K562 (cell line): ENCODE measurements around the gene SLC12A1. TPM values are rescaled to one million over a fixed set of nuclear protein-coding genes. Genes with fewer than 3 reads are reported as not detected.
A peak's percentile ranks its signal among the peaks of the same experiment; 100 is the strongest.

ENCODE experiments used
- BCOR ChIP-seq: fragments of 450-650 bp; IDR thresholded peaks from 2 replicates; pipeline ENCODE4 v1.6.1; 2016
- CCAR2 ChIP-seq: fragments of 200-400 bp; formaldehyde crosslinking; IDR thresholded peaks from 2 replicates; pipeline ENCODE4 v1.6.1; 2017; ENCODE audit warnings: mild to moderate bottlenecking, low read depth, low read length
- CHD1 ChIP-seq: fragments of 200-600 bp; sonication (generic); IDR thresholded peaks from one replicate; pipeline ENCODE4 v1.6.1; 2012; ENCODE audit warnings: mild to moderate bottlenecking, moderate library complexity, low read length, inconsistent platforms
- HMG20A ChIP-seq: fragments of 450-650 bp; formaldehyde crosslinking; conservative IDR thresholded peaks from 2 replicates; pipeline ENCODE4 v1.4.0; 2020; ENCODE audit warnings: mild to moderate bottlenecking, mixed read lengths
- MGA ChIP-seq: fragments of 450-650 bp; IDR thresholded peaks from 2 replicates; pipeline ENCODE4 v1.6.1; 2016; ENCODE audit warnings: mild to moderate bottlenecking, moderate library complexity
- NONO ChIP-seq, 2 experiments: fragments of 200-400 bp in 1 of 2; fragments of 450-650 bp in 1 of 2; formaldehyde crosslinking in 1 of 2; IDR thresholded peaks; 2 replicates each; pipeline ENCODE4 v1.6.1; 2017; ENCODE audit warnings: low read depth in 2 of 2, mild to moderate bottlenecking in 2 of 2, moderate library complexity in 2 of 2, low read length in 1 of 2
- NR0B1 ChIP-seq: fragments of 450-650 bp; IDR thresholded peaks from one replicate; pipeline ENCODE4 v1.6.1; 2018; ENCODE audit warnings: mild to moderate bottlenecking, moderate library complexity; ENCODE audit not compliant: partially characterized antibody
- NR3C1 ChIP-seq: sonication (generic); formaldehyde crosslinking; IDR thresholded peaks from 2 replicates; pipeline ENCODE4 v1.8.1; 2022; ENCODE audit warnings: missing genetic modification reagents
- PHF21A ChIP-seq: fragments of 450-650 bp; IDR thresholded peaks from 2 replicates; pipeline ENCODE4 v1.6.1; 2017; ENCODE audit warnings: low read depth, borderline replicate concordance
- RBM25 ChIP-seq: fragments of 200-400 bp; formaldehyde crosslinking; IDR thresholded peaks from 2 replicates; pipeline ENCODE4 v1.6.1; 2018; ENCODE audit warnings: low read length, low read depth, moderate library complexity; ENCODE audit not compliant: severe bottlenecking
- RFX5 ChIP-seq: IDR thresholded peaks from 2 replicates; pipeline ENCODE4 v1.6.1; 2011; ENCODE audit warnings: low read depth, mild to moderate bottlenecking, improper control_type of control experiment, low read length
- RNF2 ChIP-seq: sonication (generic); IDR thresholded peaks from 2 replicates; pipeline ENCODE4 v1.6.1; 2016
- ZNF23 ChIP-seq: fragments of 250-450 bp; sonication (Bioruptor Pico); IDR thresholded peaks from 2 replicates; pipeline ENCODE4 v1.4.0; 2020; ENCODE audit warnings: mild to moderate bottlenecking
- ZNF24 ChIP-seq: fragments of 450-650 bp; IDR thresholded peaks from 2 replicates; pipeline ENCODE4 v1.6.1; 2016
- ZNF583 ChIP-seq: fragments of 250-450 bp; sonication (Bioruptor Pico); IDR thresholded peaks from 2 replicates; pipeline ENCODE4 v1.4.0; 2020
- ZNF717 ChIP-seq: fragments of 250-450 bp; sonication (Bioruptor Pico); IDR thresholded peaks from 2 replicates; pipeline ENCODE4 v1.5.0; 2021
- polyA plus RNA-seq, 8 experiments: library from polyadenylated mRNA; depleted of rRNA in 4 of 8; stranded (reverse) in 5 of 8; unstranded in 3 of 8; fragments of >200 nt; fragmentation: Nextera tagmentation in 2 of 8; fragmentation: Illumina TruSeq in 1 of 8; extraction: Ambion mirVana in 2 of 8; extraction: Trizol in 1 of 8; gene quantifications; 2 replicates each; pipeline versions ENCODE4 v1.2.1 to v1.2.3, GENCODE V29; 2011 to 2014; ENCODE audit warnings: inconsistent platforms in 1 of 8, missing spikeins in 1 of 8
- total RNA-seq, 7 experiments: library from RNA; depleted of rRNA in 6 of 7; stranded (reverse); fragments of >200 nt in 6 of 7; fragmentation: Illumina TruSeq in 2 of 7; extraction: Trizol in 2 of 7; gene quantifications; 2 replicates each; pipeline versions ENCODE4 v1.2.1 to v1.2.3, GENCODE V29; 2011 to 2021; ENCODE audit warnings: low replicate concordance in 1 of 7

Gene SLC12A1
- total and polyA plus RNA-seq, 9 of the 15 experiments (the other 6 are each of a cell fraction or from before 2014, with no cell fraction given): not detected

DNA sequence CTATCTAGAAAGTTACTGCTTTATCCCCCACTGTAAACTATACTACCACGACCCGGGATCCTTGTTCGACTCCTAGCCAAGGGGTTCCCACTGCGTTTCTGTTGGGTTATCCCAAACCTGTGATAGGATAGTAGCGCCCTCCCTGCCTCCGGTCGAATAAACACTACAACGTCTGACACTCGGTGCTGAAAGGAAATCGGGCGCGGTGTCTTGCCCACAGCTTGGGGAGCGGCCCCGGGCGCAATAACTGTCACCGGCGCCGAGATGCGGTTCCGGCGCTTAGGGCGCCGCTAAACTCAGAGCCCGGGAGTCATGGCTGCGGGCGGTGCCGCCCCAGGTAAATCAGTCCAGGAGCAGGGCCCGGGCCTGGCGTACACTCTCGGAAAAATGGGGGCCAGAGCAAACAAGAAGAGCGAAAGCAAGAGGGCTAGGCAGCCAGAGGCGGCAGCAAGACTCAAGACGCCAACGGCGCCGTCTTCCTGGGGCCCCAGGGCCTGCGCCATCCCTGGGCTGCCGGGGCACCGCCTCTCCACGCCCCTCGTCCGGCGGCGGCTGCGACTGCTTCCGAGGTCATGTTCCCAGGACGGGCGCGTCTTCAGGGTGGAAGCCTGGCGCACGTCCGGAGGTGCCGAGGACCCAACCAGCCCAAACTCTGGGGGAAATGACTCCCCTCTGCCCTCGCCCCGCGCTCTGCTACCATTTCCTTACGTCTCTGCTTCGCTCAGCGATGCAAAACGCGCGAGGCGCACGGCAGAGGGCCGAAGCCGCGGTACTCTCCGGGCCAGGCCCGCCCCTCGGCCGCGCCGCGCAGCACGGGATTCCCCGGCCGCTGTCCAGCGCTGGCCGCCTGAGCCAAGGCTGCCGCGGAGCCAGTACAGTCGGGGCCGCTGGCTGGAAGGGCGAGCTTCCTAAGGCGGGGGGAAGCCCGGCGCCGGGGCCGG lies 125.0 kb downstream of the SLC12A1 start, which contains the start of gene DUT (continued):
- 0 out of 2 replicates have a peak, but pooled peaks have one; percentile 40 for TF ChIP-seq ZNF583 (CRISPR knock-in tag)
- no peak for TF ChIP-seq RBM25
- no peak for TF ChIP-seq BCOR
- 0 out of 2 replicates have a peak, but pooled peaks have one; percentile 54 for TF ChIP-seq NR3C1 (CRISPR knock-in tag)
- no peak for TF ChIP-seq ZNF24
- no peak for TF ChIP-seq HMG20A (CRISPR knock-in tag)
- TF ChIP-seq ZNF717 (CRISPR knock-in tag): no peak
- TF ChIP-seq ZNF23: no peak
- peak; percentile 80 for TF ChIP-seq CHD1
- TF ChIP-seq PHF21A: no peak; the same call in 1 of the 2 replicates
- TF ChIP-seq MGA: no peak
- no peak for TF ChIP-seq NR0B1
- no peak for TF ChIP-seq RFX5
- no peak for TF ChIP-seq CCAR2
- 0 out of 2 replicates have a peak, but pooled peaks have one; percentile 5 for TF ChIP-seq RNF2
- peak in 1 of 2 experiments; percentile 62; a peak in 2 of 4 replicates for TF ChIP-seq NONO (IDR thresholded peaks at IDR 0.05; ENCODE audit: low read depth in 2 of 2, low read length in 1 of 2)
